ENCODE data around the gene MPP1. TPM values are rescaled to one million over a fixed set of nuclear protein-coding genes. Genes with fewer than 3 reads are reported as not detected.
A peak's percentile ranks its signal among the peaks of the same experiment; 100 is the strongest.

Gene MPP1
- total RNA-seq (81.4 TPM), polyA plus RNA-seq (70.0 TPM)
- long read RNA-seq, donor 1, partial matches to known transcripts, result 0 of 4 reads
- long read RNA-seq, donor 1, other reads (novel, unspliced or antisense), result 0 of 4 reads
- long read RNA-seq, donor 2, transcript MPP1-216 (3 exons, 2,378 nt), result minor isoform, 12 of 104 reads
- long read RNA-seq, donor 2, transcript MPP1-202 (12 exons, 2,042 nt), result major isoform, 26 of 104 reads
- long read RNA-seq, donor 2, partial matches to known transcripts, result 63 of 104 reads
- long read RNA-seq, donor 2, other reads (novel, unspliced or antisense), result 0 of 104 reads
- long read RNA-seq, donor 3, transcript MPP1-202 (12 exons, 2,042 nt), result major isoform, 12 of 59 reads
- long read RNA-seq, donor 3, transcript MPP1-216 (3 exons, 2,378 nt), result minor isoform, 11 of 59 reads
- long read RNA-seq, donor 3, partial matches to known transcripts, result 35 of 59 reads
- long read RNA-seq, donor 3, other reads (novel, unspliced or antisense), result 0 of 59 reads
- long read RNA-seq, donor 4, partial matches to known transcripts, result 11 of 14 reads
- long read RNA-seq, donor 4, other reads (novel, unspliced or antisense), result 0 of 14 reads
- long read RNA-seq, donor 5, transcript MPP1-202 (12 exons, 2,042 nt), result major isoform, 11 of 36 reads
- long read RNA-seq, donor 5, partial matches to known transcripts, result 17 of 36 reads
- long read RNA-seq, donor 5, other reads (novel, unspliced or antisense), result 0 of 36 reads
- long read RNA-seq, donor 6, transcript MPP1-202 (12 exons, 2,042 nt), result major isoform, 11 of 31 reads
- long read RNA-seq, donor 6, transcript MPP1-216 (3 exons, 2,378 nt), result minor isoform, 6 of 31 reads
- long read RNA-seq, donor 6, partial matches to known transcripts, result 14 of 31 reads
- long read RNA-seq, donor 6, other reads (novel, unspliced or antisense), result 0 of 31 reads
- long read RNA-seq, donor 7, transcript MPP1-202 (12 exons, 2,042 nt), result major isoform, 18 of 36 reads
- long read RNA-seq, donor 7, partial matches to known transcripts, result 12 of 36 reads
- long read RNA-seq, donor 7, other reads (novel, unspliced or antisense), result 0 of 36 reads
- long read RNA-seq, donor 8, transcript MPP1-202 (12 exons, 2,042 nt), result major isoform, 9 of 15 reads
- long read RNA-seq, donor 8, partial matches to known transcripts, result 5 of 15 reads
- long read RNA-seq, donor 8, other reads (novel, unspliced or antisense), result 0 of 15 reads
- long read RNA-seq, donor 9, transcript MPP1-202 (12 exons, 2,042 nt), result major isoform, 13 of 36 reads
- long read RNA-seq, donor 9, partial matches to known transcripts, result 20 of 36 reads
- long read RNA-seq, donor 9, other reads (novel, unspliced or antisense), result 0 of 36 reads
- long read RNA-seq, donor 10, transcript MPP1-202 (12 exons, 2,042 nt), result major isoform, 10 of 23 reads
- long read RNA-seq, donor 10, partial matches to known transcripts, result 9 of 23 reads
- long read RNA-seq, donor 10, other reads (novel, unspliced or antisense), result 0 of 23 reads

DNA sequence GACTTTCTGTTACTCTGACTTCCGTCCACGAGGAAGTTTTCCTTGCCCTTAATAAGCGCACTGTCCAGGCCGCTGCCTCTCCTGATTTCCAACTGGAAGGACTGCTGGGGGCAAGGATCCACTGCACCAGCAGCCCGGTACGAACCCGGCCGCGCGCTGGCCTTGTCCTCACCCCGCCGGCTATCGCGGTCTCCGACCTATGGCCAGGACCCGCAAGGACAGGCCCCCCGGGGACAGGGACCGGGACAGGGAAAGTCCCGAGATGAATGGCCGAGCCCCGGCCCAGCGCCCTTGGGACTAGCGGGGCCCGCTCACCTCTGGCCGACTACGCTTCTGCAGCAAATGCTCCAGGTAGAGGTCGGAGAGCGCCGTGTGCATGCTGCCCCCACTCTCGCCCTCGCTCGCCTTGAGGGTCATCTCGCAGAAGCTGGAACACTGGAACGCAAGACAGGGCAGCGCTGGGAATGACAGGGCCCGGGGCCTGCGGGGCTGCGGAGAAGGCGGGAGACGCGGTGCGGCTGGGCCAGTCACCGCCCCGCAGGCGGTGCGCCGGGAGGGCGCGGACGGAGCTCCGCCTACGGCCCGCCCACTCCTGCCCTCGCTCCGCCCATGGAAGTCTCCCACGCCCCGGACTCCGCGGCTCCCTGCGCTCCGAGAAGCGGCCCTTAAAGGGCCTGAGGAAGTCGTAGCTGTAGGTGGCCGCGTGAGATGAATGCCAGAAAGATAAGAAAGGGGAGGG, at the start of gene MPP1:
Gene MPP1 (minus strand): TSS at position 529 of the 739 bp plus-strand sequence. CDS start 112 bp downstream, at position 417.
- H3K27ac ChIP-seq (ENCODE audit: low read depth in 1 of 2, low read length in 1 of 2), result peak within 1 kb of the TSS; percentile 31 to 75
- H3K36me3 ChIP-seq (ENCODE audit: control insufficient read depth in 2 of 2, insufficient read depth in 2 of 2, low read length in 1 of 2), result no peaks in the 10 kb centered on the region
- peak in 7 of 9 donors; percentile 43 to 84 (median 66) for DNase-seq (ENCODE audit: low read depth in 6 of 9, low spot score in 9 of 9)
- WGBS, result under 1% methylated on average over 65 of the region's 65 CpGs
- H3K4me1 ChIP-seq (ENCODE audit: control insufficient read depth in 2 of 2, insufficient read depth in 2 of 2, low read length in 2 of 2), result peaks cover 8 to 42% of the 10 kb centered on the region in 2 donors
- H3K9me3 ChIP-seq (ENCODE audit: control insufficient read depth in 2 of 2, insufficient read depth in 1 of 2, low read length in 1 of 2), result no peaks in the 10 kb centered on the region
- no peaks in the 10 kb centered on the region for H3K27me3 ChIP-seq (ENCODE audit: control insufficient read depth in 2 of 2, insufficient read depth in 1 of 2, low read length in 1 of 2)
- H3K4me3 ChIP-seq (ENCODE audit: low read length in 2 of 2), result peak within 1 kb of the TSS; percentile 74 to 83

DNA sequence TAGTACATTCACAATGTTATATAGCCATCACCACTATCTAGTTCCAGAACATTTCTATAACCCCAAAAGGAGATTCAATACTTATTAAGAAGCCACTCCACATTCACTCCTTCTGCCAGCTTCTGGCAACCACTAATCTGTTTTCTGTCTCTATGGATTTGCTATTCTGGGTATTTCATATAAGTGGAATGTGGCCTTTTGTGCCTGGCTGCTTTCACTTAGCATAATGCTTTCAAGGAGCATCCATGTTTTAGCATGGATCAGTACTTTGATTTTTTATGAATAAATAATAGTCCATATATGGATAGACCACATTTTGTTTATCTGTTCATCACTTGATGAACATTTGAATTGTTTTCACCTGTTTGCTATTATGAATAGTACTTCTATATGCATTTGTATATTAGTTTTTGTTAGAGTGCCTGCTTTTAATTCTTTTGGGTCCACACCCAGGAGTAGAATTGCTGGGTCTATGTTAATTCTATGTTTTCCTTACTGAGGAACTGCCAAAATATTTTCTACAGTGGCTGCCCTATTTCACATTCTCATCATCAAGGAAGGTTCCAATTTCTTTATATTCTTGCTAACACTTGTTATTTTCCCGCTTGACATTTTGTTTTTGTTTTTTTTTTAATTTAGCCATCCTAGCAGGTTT, 45.8 kb upstream of the MPP1 start:
- Histone ChIP-seq H3K9me3 (ENCODE audit: control insufficient read depth in 2 of 2, insufficient read depth in 1 of 2, low read length in 1 of 2) (peaks cover 0 to 4% of the 10 kb centered on the region in 2 donors), H3K27ac (ENCODE audit: low read depth in 1 of 2, low read length in 1 of 2) (no peak overlapping the region), H3K4me1 (ENCODE audit: control insufficient read depth in 2 of 2, insufficient read depth in 2 of 2, low read length in 2 of 2) (no peaks in the 10 kb centered on the region), H3K4me3 (ENCODE audit: low read length in 2 of 2) (no peak overlapping the region), H3K36me3 (ENCODE audit: control insufficient read depth in 2 of 2, insufficient read depth in 2 of 2, low read length in 1 of 2) (no peaks in the 10 kb centered on the region), H3K27me3 (ENCODE audit: control insufficient read depth in 2 of 2, insufficient read depth in 1 of 2, low read length in 1 of 2) (no peaks in the 10 kb centered on the region)
- WGBS, result 95% methylated on average over 1 of the region's 1 CpG
- DNase-seq (ENCODE audit: low read depth in 6 of 9, low spot score in 9 of 9), result no peak

DNA sequence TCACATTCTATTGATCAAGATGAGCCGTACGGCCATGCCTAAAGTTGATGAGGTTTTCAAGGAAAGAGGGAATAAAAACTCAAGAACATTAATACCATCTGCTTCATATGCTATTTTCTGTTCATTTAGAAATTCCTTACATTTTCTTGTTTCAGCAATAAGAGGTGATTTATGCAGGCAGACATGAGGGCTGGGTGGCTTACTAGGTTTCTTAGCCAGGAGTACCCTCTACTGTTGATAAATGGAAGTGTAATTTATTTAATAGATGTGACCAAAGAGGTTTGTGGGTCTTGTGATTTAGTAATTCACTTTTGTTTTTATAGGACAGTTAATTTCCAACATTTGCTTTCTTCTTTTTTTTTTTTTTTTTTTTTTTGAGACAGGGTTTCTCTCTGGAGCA, 35.6 kb upstream of the MPP1 start:
- no peaks in the 10 kb centered on the region for H3K4me1 ChIP-seq (ENCODE audit: control insufficient read depth in 2 of 2, insufficient read depth in 2 of 2, low read length in 2 of 2)
- DNase-seq (ENCODE audit: low read depth in 6 of 9, low spot score in 9 of 9), result peak in 8 of 9 donors; percentile 7 to 63 (median 18)
- H3K27ac ChIP-seq (ENCODE audit: low read depth in 1 of 2, low read length in 1 of 2), result no peak overlapping the region
- WGBS, result 98% methylated on average over 2 of the region's 2 CpGs
- H3K36me3 ChIP-seq (ENCODE audit: control insufficient read depth in 2 of 2, insufficient read depth in 2 of 2, low read length in 1 of 2), result no peaks in the 10 kb centered on the region
- no peaks in the 10 kb centered on the region for H3K27me3 ChIP-seq (ENCODE audit: control insufficient read depth in 2 of 2, insufficient read depth in 1 of 2, low read length in 1 of 2)
- H3K4me3 ChIP-seq (ENCODE audit: low read length in 2 of 2), result no peak overlapping the region
- no peaks in the 10 kb centered on the region for H3K9me3 ChIP-seq (ENCODE audit: control insufficient read depth in 2 of 2, insufficient read depth in 1 of 2, low read length in 1 of 2)

DNA sequence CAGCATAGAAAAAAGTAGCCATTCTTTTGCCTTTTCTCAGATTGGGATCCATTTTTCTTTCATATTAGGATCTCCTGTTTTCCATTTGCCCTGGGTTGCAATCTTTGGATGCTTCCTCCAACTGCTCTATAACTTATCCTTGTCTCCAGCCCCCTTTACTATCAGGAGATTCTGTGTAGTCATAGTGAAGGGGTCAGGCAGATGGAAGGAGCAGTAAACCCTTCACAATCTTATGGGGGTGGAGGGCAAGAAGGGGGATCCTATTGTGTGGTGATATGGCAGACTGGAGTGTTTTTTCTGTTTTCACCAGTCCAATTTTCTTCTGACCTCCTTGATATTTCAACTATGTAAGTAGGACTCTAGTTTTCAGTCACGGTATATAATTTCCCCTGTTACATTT, 30.9 kb upstream of the MPP1 start:
- 100% methylated on average over 1 of the region's 1 CpG for WGBS
- Histone ChIP-seq H3K36me3 (ENCODE audit: control insufficient read depth in 2 of 2, insufficient read depth in 2 of 2, low read length in 1 of 2) (no peaks in the 10 kb centered on the region), H3K27me3 (ENCODE audit: control insufficient read depth in 2 of 2, insufficient read depth in 1 of 2, low read length in 1 of 2) (no peaks in the 10 kb centered on the region), H3K4me3 (ENCODE audit: low read length in 2 of 2) (no peak overlapping the region), H3K4me1 (ENCODE audit: control insufficient read depth in 2 of 2, insufficient read depth in 2 of 2, low read length in 2 of 2) (no peaks in the 10 kb centered on the region), H3K9me3 (ENCODE audit: control insufficient read depth in 2 of 2, insufficient read depth in 1 of 2, low read length in 1 of 2) (no peaks in the 10 kb centered on the region), H3K27ac (ENCODE audit: low read depth in 1 of 2, low read length in 1 of 2) (no peak overlapping the region)
- DNase-seq (ENCODE audit: low read depth in 6 of 9, low spot score in 9 of 9), result no peak

DNA sequence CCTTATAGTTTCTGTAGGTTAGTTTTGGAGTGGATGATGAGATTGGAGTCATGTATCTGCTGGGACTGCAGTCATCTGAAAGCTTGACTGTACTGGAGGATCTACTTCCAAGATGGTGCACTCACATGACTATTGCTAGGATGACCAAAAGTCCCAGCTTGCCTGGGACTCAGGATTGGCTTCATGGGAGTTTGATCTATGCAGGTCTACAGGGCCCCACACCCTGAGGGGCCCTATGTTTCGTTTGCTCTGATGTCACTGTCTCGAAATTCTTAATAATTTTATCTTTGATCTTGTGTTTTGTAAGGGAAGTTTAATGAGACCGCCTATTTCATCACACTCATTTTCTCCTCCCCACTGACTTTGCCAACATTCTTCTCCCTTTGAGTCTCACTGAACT, 29.3 kb upstream of the MPP1 start, which contains the start of gene SMIM9:
Gene SMIM9 (minus strand): TSS at position 101 of the 400 bp plus-strand sequence. CDS start 3,806 bp downstream, outside the sequence.
- H3K4me1 ChIP-seq (ENCODE audit: control insufficient read depth in 2 of 2, insufficient read depth in 2 of 2, low read length in 2 of 2), result no peaks in the 10 kb centered on the region
- H3K36me3 ChIP-seq (ENCODE audit: control insufficient read depth in 2 of 2, insufficient read depth in 2 of 2, low read length in 1 of 2), result no peaks in the 10 kb centered on the region
- 98% methylated on average over 3 of the region's 3 CpGs for WGBS
- no peaks in the 10 kb centered on the region for H3K27me3 ChIP-seq (ENCODE audit: control insufficient read depth in 2 of 2, insufficient read depth in 1 of 2, low read length in 1 of 2)
- H3K4me3 ChIP-seq (ENCODE audit: low read length in 2 of 2), result no peak within 1 kb of the TSS
- DNase-seq (ENCODE audit: low read depth in 6 of 9, low spot score in 9 of 9), result no peak
- no peaks in the 10 kb centered on the region for H3K9me3 ChIP-seq (ENCODE audit: control insufficient read depth in 2 of 2, insufficient read depth in 1 of 2, low read length in 1 of 2)
- no peak within 1 kb of the TSS for H3K27ac ChIP-seq (ENCODE audit: low read depth in 1 of 2, low read length in 1 of 2)

DNA sequence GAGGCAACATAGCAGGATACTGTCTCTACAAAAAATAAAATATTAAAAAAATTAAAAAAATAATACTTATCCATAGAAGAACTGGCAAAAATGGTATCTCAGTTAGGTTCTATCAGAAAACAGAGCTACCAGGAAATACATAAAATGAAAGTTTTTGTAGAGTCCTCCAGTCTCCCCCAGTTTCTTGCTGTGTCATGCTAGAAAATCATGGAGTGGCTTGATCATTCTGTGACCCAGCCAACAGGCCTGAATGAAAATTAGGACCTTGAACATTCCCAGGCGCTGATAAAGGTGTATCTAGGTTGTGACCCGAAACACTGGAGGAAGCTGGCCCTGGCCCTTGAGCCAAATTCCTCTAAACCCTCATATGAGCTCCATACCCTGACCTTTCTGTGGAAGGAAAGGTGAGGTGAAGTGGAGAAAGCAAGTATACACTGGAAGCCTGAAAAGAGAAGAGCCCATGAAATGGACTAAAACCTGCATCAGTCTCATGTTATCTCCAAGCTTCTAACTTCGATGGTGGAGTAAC, 28.5 kb upstream of the MPP1 start:
- Histone ChIP-seq H3K27me3 (ENCODE audit: control insufficient read depth in 2 of 2, insufficient read depth in 1 of 2, low read length in 1 of 2) (no peaks in the 10 kb centered on the region), H3K27ac (ENCODE audit: low read depth in 1 of 2, low read length in 1 of 2) (no peak overlapping the region), H3K36me3 (ENCODE audit: control insufficient read depth in 2 of 2, insufficient read depth in 2 of 2, low read length in 1 of 2) (no peaks in the 10 kb centered on the region), H3K4me3 (ENCODE audit: low read length in 2 of 2) (no peak overlapping the region), H3K9me3 (ENCODE audit: control insufficient read depth in 2 of 2, insufficient read depth in 1 of 2, low read length in 1 of 2) (no peaks in the 10 kb centered on the region), H3K4me1 (ENCODE audit: control insufficient read depth in 2 of 2, insufficient read depth in 2 of 2, low read length in 2 of 2) (no peaks in the 10 kb centered on the region)
- DNase-seq (ENCODE audit: low read depth in 6 of 9, low spot score in 9 of 9), result no peak
- 98% methylated on average over 3 of the region's 3 CpGs for WGBS

DNA sequence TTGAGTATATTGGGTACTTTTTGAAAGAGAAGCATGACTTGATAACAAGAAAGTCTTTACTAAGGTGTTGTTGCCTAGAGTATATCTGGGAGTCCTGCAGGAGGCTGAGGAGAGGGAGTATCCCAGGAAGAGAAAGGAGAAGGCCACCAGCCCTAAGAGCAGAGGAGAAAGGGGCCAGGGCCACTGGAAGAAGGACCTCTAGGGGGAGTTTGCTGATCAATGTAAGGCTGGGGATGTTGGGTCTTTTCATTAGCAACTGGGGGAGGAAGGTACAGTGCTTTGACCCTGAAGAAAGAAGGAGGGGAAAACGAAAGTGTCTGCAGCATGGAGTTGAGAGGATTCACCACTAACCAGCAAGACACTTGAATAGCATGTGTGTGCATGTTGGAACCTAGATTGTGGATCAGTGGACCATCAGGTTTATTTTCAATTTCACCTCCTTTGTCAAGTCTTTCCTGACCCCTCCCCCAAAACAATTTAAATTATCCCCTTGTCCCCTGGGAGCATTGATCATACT, 24.7 kb upstream of the MPP1 start:
- no peaks in the 10 kb centered on the region for H3K9me3 ChIP-seq (ENCODE audit: control insufficient read depth in 2 of 2, insufficient read depth in 1 of 2, low read length in 1 of 2)
- H3K4me3 ChIP-seq (ENCODE audit: low read length in 2 of 2), result no peak overlapping the region
- no peaks in the 10 kb centered on the region for H3K4me1 ChIP-seq (ENCODE audit: control insufficient read depth in 2 of 2, insufficient read depth in 2 of 2, low read length in 2 of 2)
- DNase-seq (ENCODE audit: low read depth in 6 of 9, low spot score in 9 of 9), result no peak
- WGBS, result 50% methylated on average over 1 of the region's 1 CpG
- H3K27ac ChIP-seq (ENCODE audit: low read depth in 1 of 2, low read length in 1 of 2), result no peak overlapping the region
- H3K27me3 ChIP-seq (ENCODE audit: control insufficient read depth in 2 of 2, insufficient read depth in 1 of 2, low read length in 1 of 2), result no peaks in the 10 kb centered on the region
- no peaks in the 10 kb centered on the region for H3K36me3 ChIP-seq (ENCODE audit: control insufficient read depth in 2 of 2, insufficient read depth in 2 of 2, low read length in 1 of 2)
